ENCODE measurements around the gene DNAL1. TPM values are rescaled to one million over a fixed set of nuclear protein-coding genes. Genes with fewer than 3 reads are reported as not detected.

Gene DNAL1
- total and polyA plus RNA-seq, 2 of the 4 experiments (the other 2 are of a cell fraction) = 4.5 to 5.4 TPM

GRCh38 chr14:73752297-73752992, 107.7 kb downstream of the DNAL1 start (continued):
- no peak for TF ChIP-seq CEBPB (IDR thresholded peaks at IDR 0.05; ENCODE audit: low read depth, low read length)
- no peak for TF ChIP-seq BHLHE40 (IDR thresholded peaks at IDR 0.05; ENCODE audit: low read depth, low read length)

Small RNA genes within 50 kb of the gene (microRNA-seq; reads per million reads assigned to microRNA genes)
- not detected for gene RNU6-240P (ENCODE audit: insufficient read depth, insufficient read length)

Small RNA genes within 50 kb of the gene (small RNA-seq; reads per million reads assigned to genes)
- 0 reads per million in 5 experiments for gene RNU6-240P

Other genes with a start within 250 kb of the DNAL1 start
- 41.7 and 45.9 TPM in 2 replicates for gene NUMB, start 186.4 kb upstream of the DNAL1 start, total RNA-seq (2012; rRNA removed)
- 114 and 135 TPM in 2 replicates for gene NUMB, start 186.4 kb upstream of the DNAL1 start, polyA plus RNA-seq (2012; rRNA removed)
- 11.7 and 12.9 TPM in 2 replicates for gene RIOX1, start 154.1 kb upstream of the DNAL1 start, total RNA-seq (2012; rRNA removed)
- 9.5 and 10.1 TPM in 2 replicates for gene RIOX1, start 154.1 kb upstream of the DNAL1 start, polyA plus RNA-seq (2012; rRNA removed)
- gene ACOT1, start 107.8 kb upstream of the DNAL1 start, total RNA-seq (2012; rRNA removed) = 5.2 and 5.6 TPM in 2 replicates
- gene ACOT1, start 107.8 kb upstream of the DNAL1 start, polyA plus RNA-seq (2012; rRNA removed) = 4.8 and 5.5 TPM in 2 replicates
- not detected in 2 replicates for gene HEATR4, start 86.0 kb upstream of the DNAL1 start, total RNA-seq (2012; rRNA removed)
- not detected in 2 replicates for gene HEATR4, start 86.0 kb upstream of the DNAL1 start, polyA plus RNA-seq (2012; rRNA removed)
- 19.7 and 24.7 TPM in 2 replicates for gene ACOT2, start 75.8 kb upstream of the DNAL1 start, total RNA-seq (2012; rRNA removed)
- gene ACOT2, start 75.8 kb upstream of the DNAL1 start, polyA plus RNA-seq (2012; rRNA removed) = 33.1 and 34.9 TPM in 2 replicates
- gene ACOT4, start 53.1 kb upstream of the DNAL1 start, total RNA-seq (2012; rRNA removed) = 0.28 and 0.54 TPM in 2 replicates
- 0.22 and 0.34 TPM in 2 replicates for gene ACOT4, start 53.1 kb upstream of the DNAL1 start, polyA plus RNA-seq (2012; rRNA removed)
- not detected in 2 replicates for gene ACOT6, start 32.5 kb upstream of the DNAL1 start, total RNA-seq (2012; rRNA removed)
- gene ACOT6, start 32.5 kb upstream of the DNAL1 start, polyA plus RNA-seq (2012; rRNA removed) = not detected in 2 replicates
- gene PNMA1, start 69.4 kb downstream of the DNAL1 start, total RNA-seq (2012; rRNA removed) = 6.5 and 7.5 TPM in 2 replicates
- gene PNMA1, start 69.4 kb downstream of the DNAL1 start, polyA plus RNA-seq (2012; rRNA removed) = 21.0 and 28.2 TPM in 2 replicates
- 1.3 and 2.8 TPM in 2 replicates for gene PTGR2, start 206.8 kb downstream of the DNAL1 start, total RNA-seq (2012; rRNA removed)
- gene PTGR2, start 206.8 kb downstream of the DNAL1 start, polyA plus RNA-seq (2012; rRNA removed) = 2.0 and 3.2 TPM in 2 replicates
- 73.9 and 89.1 TPM in 2 replicates for gene ZNF410, start 241.9 kb downstream of the DNAL1 start, total RNA-seq (2012; rRNA removed)
- 22.3 and 27.9 TPM in 2 replicates for gene ZNF410, start 241.9 kb downstream of the DNAL1 start, polyA plus RNA-seq (2012; rRNA removed)

Measured in IMR-90 (cell line).